HG03135 (cell line): Measurements from ENCODE around the gene SERPINF2.
"Not testable (repeated sequence)": the region's sequence is repeated elsewhere in the genome, so short reads cannot be mapped to it uniquely, and the experiment has no call there.

Experiments
- ATAC-seq: cut with Tn5 transposase; IDR thresholded peaks from one replicate; pipeline ENCODE4 v1.9.1; 2021; ENCODE audit warnings: mild to moderate bottlenecking, moderate library complexity; ENCODE audit not compliant: unreplicated experiment

Gene SERPINF2

GRCh38 chr17:1733759-1734158 is 8.9 kb upstream of the SERPINF2 start:
- no peak for ATAC-seq

GRCh38 chr17:1735418-1735817 is 7.3 kb upstream of the SERPINF2 start:
- no peak for ATAC-seq

GRCh38 chr17:1735834-1736347 is 6.8 kb upstream of the SERPINF2 start:
- ATAC-seq, result no peak

GRCh38 chr17:1736348-1737281 is 6.1 kb upstream of the SERPINF2 start:
- ATAC-seq, result no peak

GRCh38 chr17:1737531-1738291 is 5.0 kb upstream of the SERPINF2 start:
- ATAC-seq, result no peak

GRCh38 chr17:1741899-1742298 is 772 bp upstream of the SERPINF2 start:
- ATAC-seq, result not testable (repeated sequence)

GRCh38 chr17:1743088-1743439 is 393 bp downstream of the SERPINF2 start:
- ATAC-seq, result no peak

GRCh38 chr17:1744551-1745512 is 2.2 kb downstream of the SERPINF2 start:
- no peak for ATAC-seq

GRCh38 chr17:1745513-1746020 is 2.9 kb downstream of the SERPINF2 start:
- no peak for ATAC-seq

- no peak for ATAC-seq
Measured at GRCh38 chr17:1746975-1747543, 4.4 kb downstream of the SERPINF2 start.

GRCh38 chr17:1750628-1751027 is 8.0 kb downstream of the SERPINF2 start:
- no peak for ATAC-seq

GRCh38 chr17:1752425-1753262 is 10.0 kb downstream of the SERPINF2 start:
- ATAC-seq, result no peak

GRCh38 chr17:1753767-1754429 is 11.2 kb downstream of the SERPINF2 start:
- ATAC-seq, result no peak

GRCh38 chr17:1754430-1755112 is 11.9 kb downstream of the SERPINF2 start:
- no peak for ATAC-seq

- ATAC-seq, result no peak
Measured at GRCh38 chr17:1755252-1755826, 12.7 kb downstream of the SERPINF2 start.

- ATAC-seq, result no peak
Measured at GRCh38 chr17:1755827-1756262, 13.2 kb downstream of the SERPINF2 start.

GRCh38 chr17:1758807-1759206 is 16.1 kb downstream of the SERPINF2 start:
- ATAC-seq, result no peak

- ATAC-seq, result no peak
Measured at GRCh38 chr17:1759529-1759928, 16.9 kb downstream of the SERPINF2 start.
